OCI-LY7 (cell line): ENCODE measurements around the gene CORO1C. TPM values are rescaled to one million over a fixed set of nuclear protein-coding genes. Genes with fewer than 3 reads are reported as not detected.

ENCODE experiments used
- BruUV-seq: library from RNA; stranded (reverse); fragments of 400-500 nt; replicated peaks from 2 replicates; lab custom pipeline; 2021; lab: Mats Ljungman, UMichigan
- CTCF ChIA-PET: fragments of 300-600 bp; sonication (Branson Sonifier 250); formaldehyde crosslinking; loops from one replicate; lab custom pipeline; 2022; ENCODE audit warnings: antibody characterized with exemption; ENCODE audit not compliant: unreplicated experiment; lab: Charles Lee
- POLR2A ChIA-PET: fragments of 300-600 bp; sonication (Branson Sonifier 250); formaldehyde crosslinking; loops from one replicate; lab custom pipeline; 2022; ENCODE audit warnings: antibody characterized with exemption; lab: Charles Lee
- DNase-seq: peaks from one replicate; pipeline ENCODE4 v3.0.0-alpha.2; 2015; ENCODE audit warnings: low spot score
- H2AFZ ChIP-seq: fragments of 200-600 bp; sonication (generic), shearing (Covaris generic); 2 replicates; pipeline ENCODE4 v1.6.1; 2014; ENCODE audit warnings: mild to moderate bottlenecking, antibody characterized with exemption, low read length, moderate library complexity
- H3K27ac ChIP-seq: fragments of 200-600 bp; sonication (generic); 2 replicates; pipeline ENCODE4 v1.5.1; 2014; ENCODE audit warnings: mixed run types, low read depth, mild to moderate bottlenecking, moderate library complexity, low read length, inconsistent platforms; ENCODE audit not compliant: poor library complexity, severe bottlenecking
- H3K36me3 ChIP-seq: fragments of 200-600 bp; sonication (generic); 2 replicates; pipeline ENCODE4 v1.6.1; 2014; ENCODE audit warnings: mild to moderate bottlenecking, antibody characterized with exemption, low read length, moderate library complexity, mixed read lengths; ENCODE audit not compliant: insufficient read depth
- H3K4me1 ChIP-seq: fragments of 200-600 bp; sonication (generic); 2 replicates; pipeline ENCODE4 v1.5.1; 2014; ENCODE audit warnings: mild to moderate bottlenecking, low read length; ENCODE audit not compliant: insufficient read depth, poor library complexity, severe bottlenecking
- H3K4me2 ChIP-seq: fragments of 200-600 bp; sonication (generic); 2 replicates; pipeline ENCODE4 v1.6.1; 2014; ENCODE audit warnings: mild to moderate bottlenecking, low read length
- H3K4me3 ChIP-seq: fragments of 200-600 bp; sonication (generic); 2 replicates; pipeline ENCODE4 v1.5.1; 2014; ENCODE audit warnings: mild to moderate bottlenecking, low read depth, low read length; ENCODE audit not compliant: poor library complexity, severe bottlenecking
- H3K79me2 ChIP-seq: fragments of 200-600 bp; sonication (generic); 2 replicates; pipeline ENCODE4 v1.6.1; 2016; ENCODE audit warnings: low read depth, mild to moderate bottlenecking, low read length, moderate library complexity, mixed read lengths; ENCODE audit not compliant: insufficient read depth
- H3K9me2 ChIP-seq: fragments of 200-600 bp; sonication (generic); 2 replicates; pipeline ENCODE4 v1.6.1; 2016; ENCODE audit warnings: mild to moderate bottlenecking, low read length, mixed read lengths; ENCODE audit not compliant: insufficient read depth
- H3K9me3 ChIP-seq: fragments of 200-600 bp; sonication (generic); 2 replicates; pipeline ENCODE4 v1.6.1; 2014; ENCODE audit warnings: mild to moderate bottlenecking, mixed run types, low read length, mixed read lengths
- H4K20me1 ChIP-seq: fragments of 200-600 bp; sonication (generic); 2 replicates; pipeline ENCODE4 v1.6.1; 2014; ENCODE audit warnings: mild to moderate bottlenecking, antibody characterized with exemption, low read length, moderate library complexity, mixed read lengths; ENCODE audit not compliant: insufficient read depth
- EZH2phosphoT487 ChIP-seq: fragments of 200-600 bp; sonication (generic); IDR thresholded peaks from 2 replicates; pipeline ENCODE4 v1.6.1; 2018; ENCODE audit warnings: low read depth, borderline replicate concordance, mild to moderate bottlenecking, mixed run types, antibody characterized with exemption, low read length, moderate library complexity, mixed read lengths
- intact Hi-C: fragments of 100-400 bp; cut with micrococcal nuclease; formaldehyde crosslinking; loops from one replicate; pipeline ENCODE4 v1.10.0; 2022; ENCODE audit not compliant: unreplicated experiment
- total RNA-seq, 2 experiments: library from RNA; depleted of rRNA in 1 of 2; stranded (reverse); fragments of >200 nt in 1 of 2; shearing (Covaris generic) in 1 of 2; gene quantifications; 2 replicates each; pipeline ENCODE4 v1.2.3, GENCODE V29; 2014 to 2022
- TF ChIP-seq, protein P1 (sequence below): fragments of 200-600 bp; sonication (generic); conservative IDR thresholded peaks from 2 replicates; pipeline ENCODE4 v1.5.1; 2014; ENCODE audit warnings: mild to moderate bottlenecking, antibody characterized with exemption, low read length, moderate library complexity, mixed read lengths

The CORO1C gene
- total RNA-seq, 2 experiments from 2014 or later = 74.7 to 148 TPM

DNA sequence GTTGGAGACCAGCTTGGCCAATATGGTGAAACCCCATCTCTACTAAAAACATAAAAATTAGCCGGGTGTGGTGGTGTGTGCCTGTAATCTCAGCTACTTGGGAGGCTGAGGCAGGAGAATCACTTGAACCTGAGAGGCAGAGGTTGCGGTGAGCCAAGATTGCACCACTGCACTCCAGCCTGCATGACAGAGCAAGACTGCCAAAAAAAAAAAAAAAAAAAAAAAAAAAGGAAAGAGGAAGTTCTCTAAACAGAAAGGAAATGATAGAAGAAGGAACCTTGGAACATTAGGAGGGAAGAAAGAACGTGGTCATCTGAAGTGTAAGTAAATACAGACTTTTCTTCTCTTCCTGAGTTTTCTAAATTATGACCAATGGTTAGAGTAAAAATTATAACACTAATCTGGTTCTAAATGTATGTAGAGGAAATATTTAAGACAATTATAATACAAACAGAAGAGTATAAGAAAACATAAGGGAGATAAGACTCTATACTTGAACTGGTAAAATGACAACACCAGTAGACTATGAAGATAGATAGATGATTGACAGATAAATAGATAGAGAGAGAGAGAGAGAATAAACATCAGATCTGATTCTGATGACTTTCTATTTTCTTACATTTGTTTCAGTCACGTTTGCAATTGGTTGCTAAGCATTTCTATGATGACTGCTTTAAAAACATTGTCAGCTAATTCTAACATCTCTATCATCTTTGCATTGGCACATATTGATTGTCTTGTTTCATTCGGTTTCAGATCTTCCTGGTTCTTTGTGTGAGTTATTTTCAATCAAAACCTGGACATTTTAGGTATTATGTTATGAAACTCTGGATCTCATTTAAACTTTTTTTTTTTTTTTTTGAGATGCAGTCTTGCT is 12.9 kb upstream of the CORO1C start:
- no TSS peak for BruUV-seq
- H3K27ac ChIP-seq = no peak overlapping the region
- no peaks in the 10 kb centered on the region for H3K9me2 ChIP-seq
- no peaks in the 10 kb centered on the region for H3K36me3 ChIP-seq
- no peaks in the 10 kb centered on the region for H4K20me1 ChIP-seq
- H3K79me2 ChIP-seq = no peaks in the 10 kb centered on the region
- no peak for TF ChIP-seq EZH2phosphoT487
- H3K9me3 ChIP-seq = no peaks in the 10 kb centered on the region; the same call in 1 of the 2 replicates
- no peak overlapping the region for H3K4me2 ChIP-seq
- ChIA-PET POLR2A (interaction anchor here (0.6 to 1.2 kb wide), 3 partner anchors 13 to 52 kb away, joined by 3 to 4 read pairs (median 3); no protein-coding TSS in a partner anchor), CTCF (no interaction called here)
- DNase-seq = no peak
- no peaks in the 10 kb centered on the region for H3K4me1 ChIP-seq
- intact Hi-C loops = no loop called here
- H3K4me3 ChIP-seq = no peak overlapping the region
- no peak overlapping the region for H2AFZ ChIP-seq

DNA sequence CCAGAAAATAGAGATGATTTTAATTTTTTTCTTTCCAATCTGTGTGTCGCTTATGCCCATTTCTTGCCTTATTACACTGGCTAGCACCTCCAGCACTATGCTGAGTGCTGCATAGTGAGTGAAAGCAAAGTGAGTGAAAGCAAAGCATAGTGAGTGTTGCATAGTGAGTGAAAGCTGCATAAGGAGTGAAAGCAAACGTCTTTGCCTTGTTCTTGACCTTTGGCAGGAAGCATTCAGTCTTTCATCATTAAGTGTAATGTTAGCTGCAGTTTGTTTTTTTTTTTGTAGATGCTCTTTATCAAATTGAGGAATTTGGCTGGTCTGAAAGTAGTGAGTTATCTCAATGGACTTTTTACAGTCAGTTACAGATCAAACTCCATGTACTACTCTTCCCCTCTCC is 6.9 kb upstream of the CORO1C start:
- no peak overlapping the region for H3K27ac ChIP-seq
- H3K4me1 ChIP-seq = peaks cover 7% of the 10 kb centered on the region
- H3K79me2 ChIP-seq = no peaks in the 10 kb centered on the region
- TF ChIP-seq EZH2phosphoT487 = no peak
- TF ChIP-seq, protein P1, sequence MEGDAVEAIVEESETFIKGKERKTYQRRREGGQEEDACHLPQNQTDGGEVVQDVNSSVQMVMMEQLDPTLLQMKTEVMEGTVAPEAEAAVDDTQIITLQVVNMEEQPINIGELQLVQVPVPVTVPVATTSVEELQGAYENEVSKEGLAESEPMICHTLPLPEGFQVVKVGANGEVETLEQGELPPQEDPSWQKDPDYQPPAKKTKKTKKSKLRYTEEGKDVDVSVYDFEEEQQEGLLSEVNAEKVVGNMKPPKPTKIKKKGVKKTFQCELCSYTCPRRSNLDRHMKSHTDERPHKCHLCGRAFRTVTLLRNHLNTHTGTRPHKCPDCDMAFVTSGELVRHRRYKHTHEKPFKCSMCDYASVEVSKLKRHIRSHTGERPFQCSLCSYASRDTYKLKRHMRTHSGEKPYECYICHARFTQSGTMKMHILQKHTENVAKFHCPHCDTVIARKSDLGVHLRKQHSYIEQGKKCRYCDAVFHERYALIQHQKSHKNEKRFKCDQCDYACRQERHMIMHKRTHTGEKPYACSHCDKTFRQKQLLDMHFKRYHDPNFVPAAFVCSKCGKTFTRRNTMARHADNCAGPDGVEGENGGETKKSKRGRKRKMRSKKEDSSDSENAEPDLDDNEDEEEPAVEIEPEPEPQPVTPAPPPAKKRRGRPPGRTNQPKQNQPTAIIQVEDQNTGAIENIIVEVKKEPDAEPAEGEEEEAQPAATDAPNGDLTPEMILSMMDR = no peak
- H3K9me3 ChIP-seq = no peaks in the 10 kb centered on the region
- no peaks in the 10 kb centered on the region for H3K9me2 ChIP-seq
- intact Hi-C loops = no loop called here
- no peaks in the 10 kb centered on the region for H4K20me1 ChIP-seq
- no peaks in the 10 kb centered on the region for H3K36me3 ChIP-seq
- ChIA-PET CTCF (no interaction called here), POLR2A (no interaction called here)
- no TSS peak for BruUV-seq
- no peak overlapping the region for H3K4me2 ChIP-seq
- no peak overlapping the region for H3K4me3 ChIP-seq
- DNase-seq = no peak
- no peak overlapping the region for H2AFZ ChIP-seq

DNA sequence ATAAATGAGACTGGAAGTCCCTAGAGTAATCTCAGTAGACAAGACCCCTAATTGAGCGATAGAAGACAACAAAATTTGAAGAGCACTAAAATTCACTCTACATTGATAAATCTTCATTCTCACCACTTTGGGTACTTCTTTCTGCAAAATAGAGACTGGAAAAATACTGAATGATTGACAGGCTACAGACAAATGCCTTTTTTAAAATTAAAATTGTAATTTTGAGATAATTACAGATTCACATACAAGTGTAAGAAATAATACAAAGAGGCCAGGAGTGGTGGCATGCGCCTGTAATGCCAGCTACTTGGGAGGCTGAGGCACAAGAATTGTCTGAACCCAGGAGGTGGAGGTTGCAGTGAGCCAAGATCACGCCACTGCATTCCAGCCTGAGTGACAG is 4.5 kb upstream of the CORO1C start:
- POLR2A ChIA-PET = interaction anchor here (0.5 to 0.6 kb wide), 2 partner anchors 43 to 325 kb away, joined by 3 to 5 read pairs; no protein-coding TSS in a partner anchor
- TF ChIP-seq, protein P1 = no peak
- TF ChIP-seq EZH2phosphoT487 = no peak
- intact Hi-C loops = no loop called here

More for the DNA sequence above, 4.5 kb upstream of the CORO1C start:
- no peaks in the 10 kb centered on the region for H3K9me3 ChIP-seq
- no TSS peak for BruUV-seq
- no peaks in the 10 kb centered on the region for H4K20me1 ChIP-seq
- no peaks in the 10 kb centered on the region for H3K9me2 ChIP-seq
- no peak for DNase-seq
- H3K27ac ChIP-seq = no peak overlapping the region
- H3K79me2 ChIP-seq = peaks cover 2% of the 10 kb centered on the region; the same call in 1 of the 2 replicates
- H3K4me1 ChIP-seq = peaks cover 16% of the 10 kb centered on the region
- no peak overlapping the region for H2AFZ ChIP-seq
- no peaks in the 10 kb centered on the region for H3K36me3 ChIP-seq
- CTCF ChIA-PET = interaction anchor here (1.4 kb wide), 1 partner anchor 68 kb away, joined by 3 read pairs; no protein-coding TSS in a partner anchor
- no peak overlapping the region for H3K4me3 ChIP-seq
- no peak overlapping the region for H3K4me2 ChIP-seq
